Lung microvascular endothelial cell (primary cell): ENCODE results near the gene MB. TPM values are rescaled to one million over a fixed set of nuclear protein-coding genes. Genes with fewer than 3 reads are reported as not detected.

Source experiments
- DNase-seq, 2 donors: peaks; one replicate each; pipeline versions ENCODE4 v3.0.0 to v3.0.0-alpha.2; 2010; ENCODE audit warnings: low read depth in 2 of 2
- total RNA-seq: library from RNA; depleted of rRNA; stranded (reverse); fragments of >200 nt; gene quantifications from 2 replicates; pipeline ENCODE4 v1.2.1, GENCODE V29; 2014

The MB gene
- total RNA-seq, 1 donor from 2014 or later = not detected

GRCh38 chr22:35618427-35619223 lies 1.5 kb upstream of the MB start:
- DNase-seq = no peak

GRCh38 chr22:35616043-35616442 lies 1.1 kb downstream of the MB start:
- DNase-seq = no peak

GRCh38 chr22:35615156-35615555 lies 2.0 kb downstream of the MB start:
- DNase-seq = no peak

DNA sequence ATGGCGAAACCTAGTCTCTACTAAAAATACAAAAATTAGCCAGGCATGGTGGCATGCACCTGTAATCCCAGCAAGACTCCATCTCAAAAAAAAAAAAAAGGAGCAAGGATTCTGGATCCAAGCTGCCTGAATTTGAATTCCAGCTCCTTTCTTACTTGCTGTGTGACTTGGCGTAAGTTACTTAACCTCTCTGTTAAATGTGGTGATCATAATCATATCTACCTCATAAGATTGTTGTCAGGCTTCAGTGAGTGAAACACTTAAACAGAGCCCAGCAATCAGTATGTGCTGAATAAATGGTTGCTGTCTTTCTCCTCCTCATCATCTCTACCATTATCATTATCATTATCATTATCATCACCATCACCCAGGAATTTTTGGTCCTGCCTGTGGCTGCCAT lies 2.7 kb downstream of the MB start:
- no peak for DNase-seq

DNA sequence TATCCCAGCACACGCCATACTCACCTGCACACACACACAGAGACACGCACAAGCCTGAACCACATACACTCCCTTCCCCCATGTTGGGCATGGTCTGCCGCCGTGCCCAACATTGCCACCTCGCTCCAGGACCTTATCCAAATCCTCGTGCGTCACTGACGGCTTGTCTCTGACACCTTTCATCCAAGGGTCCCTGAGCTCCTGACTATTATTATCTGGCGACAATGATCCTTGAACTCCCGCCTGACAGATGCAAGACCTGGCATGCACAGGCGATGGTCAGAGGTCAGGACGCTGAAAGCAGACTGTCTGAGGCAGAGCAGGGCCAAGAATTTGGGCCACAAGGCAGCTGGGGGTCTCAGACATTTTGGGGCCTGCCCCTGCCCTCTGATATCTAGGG lies 4.2 kb downstream of the MB start:
- no peak for DNase-seq

DNA sequence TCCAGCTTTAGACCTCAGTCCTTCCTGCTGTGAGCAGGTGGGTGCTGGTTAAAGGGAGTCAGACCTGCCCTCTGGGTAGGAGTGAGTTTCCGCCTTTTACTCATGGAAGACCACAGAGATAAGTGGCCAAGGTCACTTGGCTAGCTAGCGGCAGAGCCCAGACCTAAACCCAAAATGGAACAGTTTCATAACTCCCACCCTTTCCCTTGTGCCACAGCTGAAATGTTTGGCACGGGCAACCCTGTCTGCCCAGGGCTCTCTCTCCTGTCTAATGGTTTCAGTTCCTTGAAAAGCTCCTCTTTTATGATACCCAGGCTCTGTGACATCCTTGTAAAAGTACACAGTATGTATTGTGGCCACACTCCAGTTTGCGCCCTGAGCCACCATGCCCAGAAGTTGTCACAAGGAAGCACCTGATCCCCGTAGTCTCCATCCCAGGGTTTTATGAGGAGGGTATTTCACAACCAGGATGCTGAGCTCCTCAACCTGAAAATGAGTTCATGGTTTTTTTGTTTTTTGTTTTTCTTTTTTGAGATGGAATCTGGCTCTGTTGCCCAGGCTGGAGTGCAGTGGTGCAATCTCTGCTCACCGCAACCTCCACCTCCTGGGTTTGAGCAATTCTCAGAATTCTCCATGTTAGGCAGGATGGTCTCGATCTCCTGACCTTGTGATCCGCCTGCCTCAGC lies 5.1 kb downstream of the MB start:
- no peak for DNase-seq

DNA sequence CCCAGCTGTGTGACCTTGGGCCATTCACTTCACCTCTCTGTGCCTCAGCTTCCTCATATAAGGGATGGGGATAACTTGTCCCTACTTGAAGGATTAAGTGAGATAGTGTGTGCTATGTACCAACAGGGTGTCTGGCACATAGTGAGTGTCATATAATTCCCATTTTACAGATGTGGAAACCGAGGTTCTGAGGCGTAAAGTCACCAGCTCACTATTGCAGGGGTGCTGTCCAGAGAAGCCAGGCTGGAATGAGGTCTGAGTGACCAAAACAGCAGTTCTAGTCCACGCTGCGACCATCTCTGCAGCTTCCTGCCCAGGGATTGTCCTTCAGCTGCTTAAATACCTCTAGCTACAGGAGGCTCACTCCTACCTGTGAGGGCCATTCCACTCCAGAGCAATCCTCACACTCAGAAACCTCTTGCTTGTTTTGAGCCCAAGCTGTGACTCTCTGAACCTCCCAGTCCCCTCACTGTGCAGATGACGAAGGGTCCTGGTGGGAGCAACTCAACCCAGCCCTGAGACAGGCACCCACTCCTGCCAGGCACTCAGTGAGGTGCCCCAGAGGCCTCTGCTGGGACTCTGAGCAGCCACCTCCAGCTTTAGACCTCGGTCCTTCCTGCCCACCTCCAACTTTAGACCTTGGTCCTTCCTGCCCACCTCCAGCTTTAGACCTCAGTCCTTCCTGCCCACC lies 5.8 kb downstream of the MB start:
- no peak for DNase-seq

DNA sequence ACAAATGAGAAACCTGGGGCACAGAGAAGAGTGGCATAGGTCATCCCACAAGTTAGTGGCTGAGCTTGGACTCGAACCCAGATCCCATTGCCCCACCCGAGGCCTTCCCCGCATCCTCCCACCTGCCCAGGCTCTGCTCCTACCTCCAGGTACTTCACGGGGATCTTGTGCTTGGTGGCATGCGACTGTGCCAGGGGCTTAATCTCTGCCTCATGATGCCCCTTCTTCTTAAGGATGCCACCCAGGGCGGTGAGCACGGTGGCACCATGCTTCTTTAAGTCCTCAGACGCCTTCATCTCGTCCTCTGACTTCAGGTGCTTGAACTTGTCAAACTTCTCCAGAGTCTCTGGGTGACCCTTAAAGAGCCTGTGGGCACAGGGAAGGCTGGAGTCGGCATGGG lies 6.4 kb downstream of the MB start:
- DNase-seq = no peak

DNA sequence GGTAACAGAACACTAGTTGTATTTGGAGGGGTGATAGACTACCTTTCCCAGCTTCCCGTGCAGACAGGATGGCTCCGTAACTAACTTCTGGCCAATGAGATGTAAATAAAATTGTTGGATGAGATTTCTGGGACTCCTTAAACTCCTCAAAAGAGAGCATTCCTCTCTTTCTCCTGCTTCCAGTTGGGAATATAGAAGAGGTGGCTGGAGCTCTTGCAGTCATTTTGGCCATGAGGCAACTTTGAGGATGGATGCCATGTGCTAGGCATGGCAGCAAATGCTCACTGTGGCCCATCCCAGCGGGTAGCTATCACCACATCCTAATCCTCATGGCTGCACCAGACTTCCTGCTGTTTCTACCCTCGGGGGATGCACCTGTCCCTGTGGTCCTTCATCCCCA lies 7.4 kb downstream of the MB start:
- no peak for DNase-seq

- DNase-seq = no peak
Observed at GRCh38 chr22:35609261-35609660, 7.9 kb downstream of the MB start.

- no peak for DNase-seq
Observed at GRCh38 chr22:35608088-35608487, 9.0 kb downstream of the MB start.

DNA sequence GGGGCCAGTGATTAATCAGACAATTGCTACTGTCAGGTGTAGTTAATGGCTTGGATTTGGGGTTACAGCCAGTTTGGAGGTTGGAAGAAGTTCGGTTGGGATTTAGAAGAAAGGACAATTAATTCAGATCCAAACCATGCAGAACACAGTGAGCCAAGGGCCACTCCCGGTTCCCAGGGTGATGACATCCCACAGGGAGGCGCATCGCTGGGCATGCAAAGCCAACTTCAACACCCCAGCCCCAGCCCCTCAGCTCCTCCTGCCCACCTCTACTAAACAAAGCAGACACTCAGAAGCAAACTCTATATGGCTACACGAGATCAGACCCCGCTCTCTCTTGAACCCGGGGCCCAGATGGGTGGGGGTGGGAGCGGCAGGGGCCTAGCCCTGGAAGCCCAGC lies 10.2 kb downstream of the MB start:
- DNase-seq = no peak

DNA sequence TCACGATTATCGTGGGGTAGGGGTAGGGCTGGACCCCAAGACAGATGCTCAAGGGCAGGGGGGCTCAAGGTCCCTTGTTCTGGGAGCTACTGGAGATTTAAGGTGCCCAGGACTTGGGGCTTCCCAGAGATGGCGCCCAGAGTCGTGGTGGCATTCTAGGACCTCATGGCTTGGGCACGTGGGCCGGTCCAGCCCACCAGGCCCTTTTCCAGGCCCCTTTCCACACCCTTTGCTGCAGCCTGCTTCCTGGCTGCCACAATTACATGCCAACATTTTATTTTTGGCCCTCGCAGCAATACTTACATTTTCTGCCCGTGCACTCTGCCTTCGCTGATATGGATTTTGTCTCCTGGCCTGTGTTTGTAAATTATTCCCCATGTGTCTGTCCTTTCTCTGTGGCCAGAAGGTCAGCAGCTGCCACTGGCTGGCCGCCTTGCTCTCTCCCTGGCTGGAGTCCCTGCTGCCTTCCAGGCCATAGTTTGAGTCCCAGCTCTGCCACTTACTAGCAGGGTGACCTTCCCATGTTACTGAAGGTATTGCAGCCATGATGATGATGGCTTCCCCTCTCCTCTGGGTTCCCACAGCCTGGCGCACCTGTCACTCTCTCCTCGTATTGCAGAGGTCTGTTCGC lies 11.2 kb downstream of the MB start:
- DNase-seq = no peak

DNA sequence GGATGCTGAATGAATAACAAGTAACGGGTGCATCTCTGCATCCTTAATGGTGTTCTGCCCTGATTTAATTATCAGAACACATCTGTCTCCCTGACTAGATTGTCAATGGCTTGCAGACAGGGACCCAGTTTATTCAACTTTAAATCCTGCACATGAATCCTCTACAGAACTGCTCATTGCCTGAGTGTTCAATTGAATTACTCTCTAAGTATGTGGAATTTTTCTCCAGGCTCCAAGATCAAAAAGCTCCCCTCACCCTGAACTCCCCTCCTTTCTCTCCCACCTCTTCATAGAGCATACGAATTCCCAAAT lies 11.8 kb downstream of the MB start:
- DNase-seq = no peak

GRCh38 chr22:35604621-35605368 lies 12.3 kb downstream of the MB start:
- DNase-seq = no peak

GRCh38 chr22:35601743-35602615 lies 15.2 kb downstream of the MB start:
- no peak for DNase-seq

- no peak for DNase-seq
Observed at GRCh38 chr22:35601013-35601580, 16.0 kb downstream of the MB start.

- no peak for DNase-seq
Observed at GRCh38 chr22:35600476-35600875, 16.7 kb downstream of the MB start.

DNA sequence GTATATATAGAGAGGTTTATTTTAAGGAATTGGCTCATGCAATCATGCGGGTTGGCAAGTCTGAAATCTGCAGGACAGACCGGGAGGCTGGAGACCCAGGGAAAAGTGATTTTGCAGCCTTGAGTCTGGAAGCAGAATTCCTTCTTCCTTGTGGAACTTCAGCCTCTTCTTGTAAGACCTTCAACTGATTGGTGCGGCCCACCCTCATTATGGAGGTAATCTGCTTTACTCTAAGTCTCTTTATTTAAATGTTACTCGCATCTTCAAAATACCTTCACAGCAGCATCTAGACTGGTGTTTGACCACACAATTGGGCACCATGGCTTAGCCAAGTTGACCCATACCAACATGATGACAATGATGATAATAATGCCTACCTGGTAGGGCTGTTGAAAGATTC lies 17.8 kb downstream of the MB start:
- DNase-seq = no peak

- no peak for DNase-seq
Observed at GRCh38 chr22:35598396-35598710, 18.8 kb downstream of the MB start.
